ENCODE data around the gene ACVR1B.

DNA sequence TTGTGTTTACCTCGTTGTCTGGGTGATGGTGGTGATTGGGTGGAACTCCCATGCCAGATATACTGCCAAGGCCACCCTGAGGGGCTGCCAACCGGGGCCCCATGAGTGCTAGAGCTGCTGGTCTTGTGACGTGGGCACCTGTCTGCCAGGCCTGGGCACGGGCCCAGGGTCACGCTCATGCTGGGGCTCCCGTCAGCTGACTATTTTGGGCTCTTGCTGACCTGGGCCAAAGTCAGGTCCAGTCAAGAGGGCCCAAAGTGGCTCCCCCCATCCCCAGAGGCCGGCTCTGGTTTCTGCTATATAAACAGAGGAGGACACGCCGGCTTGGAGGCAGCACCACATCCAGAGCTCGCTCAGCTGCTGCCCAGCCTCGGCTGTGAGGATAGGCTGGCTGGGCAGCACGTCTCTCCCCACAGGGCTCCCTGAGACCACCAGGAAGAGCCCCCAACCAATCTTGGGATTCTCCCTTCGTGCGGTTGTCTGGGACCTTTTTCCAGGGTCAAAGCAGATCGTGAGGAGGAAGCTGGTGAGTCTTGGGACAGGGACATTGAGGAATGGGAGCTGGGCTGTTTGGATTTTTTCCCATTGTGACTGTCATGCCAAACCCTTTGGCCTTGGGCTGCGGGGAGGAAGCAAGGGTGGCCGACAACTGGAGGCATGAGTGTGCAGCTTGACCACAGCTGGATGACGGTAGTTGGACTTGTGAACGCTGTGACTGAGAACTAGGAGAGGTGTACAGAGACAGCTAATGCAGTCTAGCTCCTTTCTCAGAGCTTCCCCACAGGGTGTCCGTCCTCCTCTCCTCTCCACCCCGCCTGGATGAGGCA lies 92.1 kb downstream of the ACVR1B start:
- TF ChIP-seq, protein P1, sequence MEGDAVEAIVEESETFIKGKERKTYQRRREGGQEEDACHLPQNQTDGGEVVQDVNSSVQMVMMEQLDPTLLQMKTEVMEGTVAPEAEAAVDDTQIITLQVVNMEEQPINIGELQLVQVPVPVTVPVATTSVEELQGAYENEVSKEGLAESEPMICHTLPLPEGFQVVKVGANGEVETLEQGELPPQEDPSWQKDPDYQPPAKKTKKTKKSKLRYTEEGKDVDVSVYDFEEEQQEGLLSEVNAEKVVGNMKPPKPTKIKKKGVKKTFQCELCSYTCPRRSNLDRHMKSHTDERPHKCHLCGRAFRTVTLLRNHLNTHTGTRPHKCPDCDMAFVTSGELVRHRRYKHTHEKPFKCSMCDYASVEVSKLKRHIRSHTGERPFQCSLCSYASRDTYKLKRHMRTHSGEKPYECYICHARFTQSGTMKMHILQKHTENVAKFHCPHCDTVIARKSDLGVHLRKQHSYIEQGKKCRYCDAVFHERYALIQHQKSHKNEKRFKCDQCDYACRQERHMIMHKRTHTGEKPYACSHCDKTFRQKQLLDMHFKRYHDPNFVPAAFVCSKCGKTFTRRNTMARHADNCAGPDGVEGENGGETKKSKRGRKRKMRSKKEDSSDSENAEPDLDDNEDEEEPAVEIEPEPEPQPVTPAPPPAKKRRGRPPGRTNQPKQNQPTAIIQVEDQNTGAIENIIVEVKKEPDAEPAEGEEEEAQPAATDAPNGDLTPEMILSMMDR (IDR thresholded peaks at IDR 0.05; ENCODE audit: low read depth, low read length), result no peak
- no peak for TF ChIP-seq EZH2phosphoT487 (IDR thresholded peaks at IDR 0.05; ENCODE audit: low read depth)

Measured in OCI-LY3 (cell line).